ENCODE data around the gene RNF214.

- no peak for TF ChIP-seq CTCF (IDR thresholded peaks at IDR 0.05)
- TF ChIP-seq POLR2A (IDR thresholded peaks at IDR 0.05), result no peak
Observed at GRCh38 chr11:117282956-117283355, 50.5 kb downstream of the RNF214 start.

All from esophagus squamous epithelium (tissue), 4 donors.